ENCODE data around the gene POLR3B.

DNA sequence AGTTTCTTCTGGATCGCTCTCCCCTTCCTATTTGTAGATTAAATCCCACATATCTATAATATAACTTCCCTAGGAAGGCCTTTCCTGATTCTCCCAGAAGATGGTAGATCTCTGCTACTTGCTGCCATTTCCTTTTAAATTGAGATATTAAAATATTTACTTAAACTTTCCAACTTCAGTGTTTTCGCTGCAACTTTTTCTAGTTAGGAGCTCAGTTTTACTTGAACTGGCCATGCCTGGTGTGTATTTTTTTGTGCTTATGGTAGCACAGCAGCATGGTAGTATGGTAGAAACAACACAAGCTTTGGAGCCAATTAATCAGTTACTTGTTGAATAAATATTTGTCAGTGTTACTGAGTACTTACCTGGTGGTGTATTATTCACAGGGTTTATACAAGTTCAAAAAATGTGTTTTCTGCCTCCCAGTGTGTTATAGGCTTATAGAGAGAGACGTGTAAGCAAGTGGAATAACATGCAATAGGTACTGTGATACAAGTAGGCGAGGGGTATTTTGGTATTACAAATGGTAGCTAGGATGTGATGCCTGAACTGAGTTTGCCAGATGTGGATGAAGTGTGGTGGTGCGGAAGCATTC lies 2.9 kb downstream of the POLR3B start:
- TF ChIP-seq, protein P1, sequence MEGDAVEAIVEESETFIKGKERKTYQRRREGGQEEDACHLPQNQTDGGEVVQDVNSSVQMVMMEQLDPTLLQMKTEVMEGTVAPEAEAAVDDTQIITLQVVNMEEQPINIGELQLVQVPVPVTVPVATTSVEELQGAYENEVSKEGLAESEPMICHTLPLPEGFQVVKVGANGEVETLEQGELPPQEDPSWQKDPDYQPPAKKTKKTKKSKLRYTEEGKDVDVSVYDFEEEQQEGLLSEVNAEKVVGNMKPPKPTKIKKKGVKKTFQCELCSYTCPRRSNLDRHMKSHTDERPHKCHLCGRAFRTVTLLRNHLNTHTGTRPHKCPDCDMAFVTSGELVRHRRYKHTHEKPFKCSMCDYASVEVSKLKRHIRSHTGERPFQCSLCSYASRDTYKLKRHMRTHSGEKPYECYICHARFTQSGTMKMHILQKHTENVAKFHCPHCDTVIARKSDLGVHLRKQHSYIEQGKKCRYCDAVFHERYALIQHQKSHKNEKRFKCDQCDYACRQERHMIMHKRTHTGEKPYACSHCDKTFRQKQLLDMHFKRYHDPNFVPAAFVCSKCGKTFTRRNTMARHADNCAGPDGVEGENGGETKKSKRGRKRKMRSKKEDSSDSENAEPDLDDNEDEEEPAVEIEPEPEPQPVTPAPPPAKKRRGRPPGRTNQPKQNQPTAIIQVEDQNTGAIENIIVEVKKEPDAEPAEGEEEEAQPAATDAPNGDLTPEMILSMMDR (conservative IDR thresholded peaks at IDR 0.05): no peak
- no peak for TF ChIP-seq ZFX (IDR thresholded peaks at IDR 0.05)

Measured in C4-2B (cell line).